NCI-H2171 (cell line): ENCODE measurements around the gene SPSB1.

ENCODE experiments used
- DNase-seq: peaks from one replicate; lab custom pipeline; 2025; lab: John Stamatoyannopoulos, UW

The SPSB1 gene

GRCh38 chr1:9391620-9392019, 98.9 kb downstream of the SPSB1 start:
- DNase-seq = no peak

- no peak for DNase-seq
Measured at GRCh38 chr1:9394010-9394409, 101.3 kb downstream of the SPSB1 start.

GRCh38 chr1:9395018-9395417, 102.3 kb downstream of the SPSB1 start:
- no peak for DNase-seq

GRCh38 chr1:9397047-9397446, 104.4 kb downstream of the SPSB1 start:
- DNase-seq = no peak

GRCh38 chr1:9397997-9398526, 105.4 kb downstream of the SPSB1 start:
- no peak for DNase-seq

- DNase-seq = no peak
Measured at GRCh38 chr1:9399510-9400424, 107.1 kb downstream of the SPSB1 start.

GRCh38 chr1:9400425-9401079, 107.9 kb downstream of the SPSB1 start:
- DNase-seq = no peak

GRCh38 chr1:9401080-9401453, 108.4 kb downstream of the SPSB1 start:
- DNase-seq = no peak

GRCh38 chr1:9402256-9402616, 109.5 kb downstream of the SPSB1 start:
- no peak for DNase-seq

- DNase-seq = no peak
Measured at GRCh38 chr1:9402717-9403225, 110.1 kb downstream of the SPSB1 start.

GRCh38 chr1:9404117-9404914, 111.6 kb downstream of the SPSB1 start:
- DNase-seq = no peak

- peak; percentile 93 for DNase-seq
Measured at GRCh38 chr1:9406111-9406510, 113.4 kb downstream of the SPSB1 start.

GRCh38 chr1:9410737-9411297, 118.1 kb downstream of the SPSB1 start:
- DNase-seq = no peak

GRCh38 chr1:9413071-9413876, 120.6 kb downstream of the SPSB1 start:
- DNase-seq = no peak

GRCh38 chr1:9413877-9414213, 121.2 kb downstream of the SPSB1 start:
- DNase-seq = no peak

- DNase-seq = no peak
Measured at GRCh38 chr1:9416506-9416905, 123.8 kb downstream of the SPSB1 start.

- DNase-seq = no peak
Measured at GRCh38 chr1:9416918-9417500, 124.3 kb downstream of the SPSB1 start.

- DNase-seq = no peak
Measured at GRCh38 chr1:9417695-9418094, 125.0 kb downstream of the SPSB1 start.

- DNase-seq = no peak
Measured at GRCh38 chr1:9418851-9419250, 126.2 kb downstream of the SPSB1 start.
